OCI-LY7 (cell line): ENCODE data around the gene SPACA7. TPM values are rescaled to one million over a fixed set of nuclear protein-coding genes. Genes with fewer than 3 reads are reported as not detected.

ENCODE experiments used
- BruUV-seq: library from RNA; stranded (reverse); fragments of 400-500 nt; replicated peaks from 2 replicates; lab custom pipeline; 2021; lab: Mats Ljungman, UMichigan
- CTCF ChIA-PET: fragments of 300-600 bp; sonication (Branson Sonifier 250); formaldehyde crosslinking; loops from one replicate; lab custom pipeline; 2022; ENCODE audit warnings: antibody characterized with exemption; ENCODE audit not compliant: unreplicated experiment; lab: Charles Lee
- POLR2A ChIA-PET: fragments of 300-600 bp; sonication (Branson Sonifier 250); formaldehyde crosslinking; loops from one replicate; lab custom pipeline; 2022; ENCODE audit warnings: antibody characterized with exemption; lab: Charles Lee
- DNase-seq: peaks from one replicate; pipeline ENCODE4 v3.0.0-alpha.2; 2015; ENCODE audit warnings: low spot score
- H2AFZ ChIP-seq: fragments of 200-600 bp; sonication (generic), shearing (Covaris generic); 2 replicates; pipeline ENCODE4 v1.6.1; 2014; ENCODE audit warnings: mild to moderate bottlenecking, antibody characterized with exemption, low read length, moderate library complexity
- H3K27ac ChIP-seq: fragments of 200-600 bp; sonication (generic); 2 replicates; pipeline ENCODE4 v1.5.1; 2014; ENCODE audit warnings: mixed run types, low read depth, mild to moderate bottlenecking, moderate library complexity, low read length, inconsistent platforms; ENCODE audit not compliant: poor library complexity, severe bottlenecking
- H3K36me3 ChIP-seq: fragments of 200-600 bp; sonication (generic); 2 replicates; pipeline ENCODE4 v1.6.1; 2014; ENCODE audit warnings: mild to moderate bottlenecking, antibody characterized with exemption, low read length, moderate library complexity, mixed read lengths; ENCODE audit not compliant: insufficient read depth
- H3K4me1 ChIP-seq: fragments of 200-600 bp; sonication (generic); 2 replicates; pipeline ENCODE4 v1.5.1; 2014; ENCODE audit warnings: mild to moderate bottlenecking, low read length; ENCODE audit not compliant: insufficient read depth, poor library complexity, severe bottlenecking
- H3K4me2 ChIP-seq: fragments of 200-600 bp; sonication (generic); 2 replicates; pipeline ENCODE4 v1.6.1; 2014; ENCODE audit warnings: mild to moderate bottlenecking, low read length
- H3K4me3 ChIP-seq: fragments of 200-600 bp; sonication (generic); 2 replicates; pipeline ENCODE4 v1.5.1; 2014; ENCODE audit warnings: mild to moderate bottlenecking, low read depth, low read length; ENCODE audit not compliant: poor library complexity, severe bottlenecking
- H3K79me2 ChIP-seq: fragments of 200-600 bp; sonication (generic); 2 replicates; pipeline ENCODE4 v1.6.1; 2016; ENCODE audit warnings: low read depth, mild to moderate bottlenecking, low read length, moderate library complexity, mixed read lengths; ENCODE audit not compliant: insufficient read depth
- H3K9me2 ChIP-seq: fragments of 200-600 bp; sonication (generic); 2 replicates; pipeline ENCODE4 v1.6.1; 2016; ENCODE audit warnings: mild to moderate bottlenecking, low read length, mixed read lengths; ENCODE audit not compliant: insufficient read depth
- H3K9me3 ChIP-seq: fragments of 200-600 bp; sonication (generic); 2 replicates; pipeline ENCODE4 v1.6.1; 2014; ENCODE audit warnings: mild to moderate bottlenecking, mixed run types, low read length, mixed read lengths
- H4K20me1 ChIP-seq: fragments of 200-600 bp; sonication (generic); 2 replicates; pipeline ENCODE4 v1.6.1; 2014; ENCODE audit warnings: mild to moderate bottlenecking, antibody characterized with exemption, low read length, moderate library complexity, mixed read lengths; ENCODE audit not compliant: insufficient read depth
- CTCF ChIP-seq: fragments of 200-600 bp; sonication (generic); conservative IDR thresholded peaks from 2 replicates; pipeline ENCODE4 v1.5.1; 2014; ENCODE audit warnings: mild to moderate bottlenecking, antibody characterized with exemption, low read length, moderate library complexity, mixed read lengths
- EZH2phosphoT487 ChIP-seq: fragments of 200-600 bp; sonication (generic); IDR thresholded peaks from 2 replicates; pipeline ENCODE4 v1.6.1; 2018; ENCODE audit warnings: low read depth, borderline replicate concordance, mild to moderate bottlenecking, mixed run types, antibody characterized with exemption, low read length, moderate library complexity, mixed read lengths
- intact Hi-C: fragments of 100-400 bp; cut with micrococcal nuclease; formaldehyde crosslinking; loops from one replicate; pipeline ENCODE4 v1.10.0; 2022; ENCODE audit not compliant: unreplicated experiment
- total RNA-seq, 2 experiments: library from RNA; depleted of rRNA in 1 of 2; stranded (reverse); fragments of >200 nt in 1 of 2; shearing (Covaris generic) in 1 of 2; gene quantifications; 2 replicates each; pipeline ENCODE4 v1.2.3, GENCODE V29; 2014 to 2022

SPACA7 gene
- total RNA-seq, 2 experiments from 2014 or later = not detected

- Histone ChIP-seq H3K4me1 (no peaks in the 10 kb centered on the region), H3K79me2 (no peaks in the 10 kb centered on the region), H2AFZ (no peak overlapping the region), H3K9me3 (no peaks in the 10 kb centered on the region), H3K4me2 (no peak overlapping the region), H3K4me3 (no peak overlapping the region), H4K20me1 (no peaks in the 10 kb centered on the region), H3K27ac (no peak overlapping the region), H3K36me3 (no peaks in the 10 kb centered on the region), H3K9me2 (no peaks in the 10 kb centered on the region)
- intact Hi-C loops = no loop called here
- TF ChIP-seq EZH2phosphoT487 = no peak
- no peak for TF ChIP-seq CTCF
- DNase-seq = no peak
- CTCF ChIA-PET = no interaction called here
- POLR2A ChIA-PET = no interaction called here
- BruUV-seq = no TSS peak
Measured at GRCh38 chr13:112363867-112364528, 12.2 kb upstream of the SPACA7 start.

GRCh38 chr13:112366907-112367646 is 9.1 kb upstream of the SPACA7 start:
- Histone ChIP-seq H3K4me2 (no peak overlapping the region), H3K9me3 (no peaks in the 10 kb centered on the region), H3K27ac (no peak overlapping the region), H4K20me1 (no peaks in the 10 kb centered on the region), H3K79me2 (no peaks in the 10 kb centered on the region), H3K9me2 (no peaks in the 10 kb centered on the region), H3K36me3 (no peaks in the 10 kb centered on the region), H3K4me3 (no peak overlapping the region), H3K4me1 (no peaks in the 10 kb centered on the region), H2AFZ (no peak overlapping the region)
- BruUV-seq = no TSS peak
- CTCF ChIA-PET = no interaction called here
- intact Hi-C loops = no loop called here
- no peak for DNase-seq
- TF ChIP-seq EZH2phosphoT487 (no peak), CTCF (no peak)
- POLR2A ChIA-PET = no interaction called here

GRCh38 chr13:112368883-112369282 is 7.3 kb upstream of the SPACA7 start:
- no peak overlapping the region for H3K4me2 ChIP-seq
- no peak overlapping the region for H3K27ac ChIP-seq
- no peak for TF ChIP-seq EZH2phosphoT487
- no peak for TF ChIP-seq CTCF
- ChIA-PET POLR2A (no interaction called here), CTCF (no interaction called here)
- no TSS peak for BruUV-seq
- no peak overlapping the region for H2AFZ ChIP-seq
- H3K9me2 ChIP-seq = no peaks in the 10 kb centered on the region
- H3K4me1 ChIP-seq = no peaks in the 10 kb centered on the region
- H3K9me3 ChIP-seq = no peaks in the 10 kb centered on the region
- no peak overlapping the region for H3K4me3 ChIP-seq
- no peaks in the 10 kb centered on the region for H3K36me3 ChIP-seq
- intact Hi-C loops = no loop called here
- H4K20me1 ChIP-seq = no peaks in the 10 kb centered on the region
- DNase-seq = no peak
- H3K79me2 ChIP-seq = no peaks in the 10 kb centered on the region
